A673 (cell line): ENCODE results near the gene MAP3K9.

Experiments used
- EZH2 ChIP-seq: fragments of 200-600 bp; sonication (generic); IDR thresholded peaks from 2 replicates; pipeline ENCODE4 v1.6.1; 2017; ENCODE audit warnings: borderline replicate concordance, low read depth, mild to moderate bottlenecking, mixed read lengths, antibody characterized with exemption, low read length; ENCODE audit not compliant: poor library complexity, severe bottlenecking
- TF ChIP-seq, protein P1 (sequence below): fragments of 300-800, 200-600 bp; sonication (generic); conservative IDR thresholded peaks from 2 replicates; pipeline ENCODE4 v1.5.1; 2017; ENCODE audit warnings: low read depth, mild to moderate bottlenecking, antibody characterized with exemption, low read length, moderate library complexity, mixed read lengths

DNA sequence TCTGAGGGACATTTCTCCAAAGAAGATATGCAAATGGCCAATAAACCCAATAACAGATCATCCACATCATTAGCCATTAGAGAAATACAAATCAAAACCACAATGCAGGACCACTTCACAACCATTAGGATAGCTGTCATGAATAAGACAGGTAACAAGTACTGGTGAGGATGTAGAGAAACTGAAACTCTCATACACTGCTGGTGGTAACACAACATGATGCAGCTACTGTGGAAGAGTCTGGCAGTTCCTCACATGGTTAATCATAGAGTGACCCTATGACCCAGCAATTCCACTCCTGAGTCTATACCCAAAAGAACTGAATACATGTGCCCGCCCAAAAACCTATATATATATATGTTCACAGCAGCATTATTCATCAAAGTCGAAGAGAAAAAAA is 128.6 kb downstream of the MAP3K9 start:
- TF ChIP-seq, protein P1, sequence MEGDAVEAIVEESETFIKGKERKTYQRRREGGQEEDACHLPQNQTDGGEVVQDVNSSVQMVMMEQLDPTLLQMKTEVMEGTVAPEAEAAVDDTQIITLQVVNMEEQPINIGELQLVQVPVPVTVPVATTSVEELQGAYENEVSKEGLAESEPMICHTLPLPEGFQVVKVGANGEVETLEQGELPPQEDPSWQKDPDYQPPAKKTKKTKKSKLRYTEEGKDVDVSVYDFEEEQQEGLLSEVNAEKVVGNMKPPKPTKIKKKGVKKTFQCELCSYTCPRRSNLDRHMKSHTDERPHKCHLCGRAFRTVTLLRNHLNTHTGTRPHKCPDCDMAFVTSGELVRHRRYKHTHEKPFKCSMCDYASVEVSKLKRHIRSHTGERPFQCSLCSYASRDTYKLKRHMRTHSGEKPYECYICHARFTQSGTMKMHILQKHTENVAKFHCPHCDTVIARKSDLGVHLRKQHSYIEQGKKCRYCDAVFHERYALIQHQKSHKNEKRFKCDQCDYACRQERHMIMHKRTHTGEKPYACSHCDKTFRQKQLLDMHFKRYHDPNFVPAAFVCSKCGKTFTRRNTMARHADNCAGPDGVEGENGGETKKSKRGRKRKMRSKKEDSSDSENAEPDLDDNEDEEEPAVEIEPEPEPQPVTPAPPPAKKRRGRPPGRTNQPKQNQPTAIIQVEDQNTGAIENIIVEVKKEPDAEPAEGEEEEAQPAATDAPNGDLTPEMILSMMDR, result no peak
- no peak for TF ChIP-seq EZH2
